GM12892 (cell line): Measurements from ENCODE around the gene TMEM179.

Experiments
- DNase-seq: peaks from one replicate; pipeline ENCODE4 v3.0.0; 2011; ENCODE audit not compliant: insufficient read length
- FAIRE-seq: peaks from 2 replicates; lab custom pipeline; 2011; peaks lifted over from hg19 to GRCh38; lab: Jason Lieb, UNC
- POLR2A ChIP-seq: IDR thresholded peaks from 2 replicates; pipeline ENCODE4 v1.6.1; 2011; ENCODE audit warnings: low read depth, low read length, control low read depth
- POLR2AphosphoS5 ChIP-seq: IDR thresholded peaks from 2 replicates; pipeline ENCODE4 v1.6.1; 2011; ENCODE audit warnings: low read depth, low read length, control low read depth
- TAF1 ChIP-seq: IDR thresholded peaks from 2 replicates; pipeline ENCODE4 v1.6.1; 2011; ENCODE audit warnings: low read depth, mild to moderate bottlenecking, control low read depth, low read length, borderline replicate concordance

The TMEM179 gene

GRCh38 chr14:104547310-104547997 lies 57.1 kb downstream of the TMEM179 start:
- DNase-seq: no peak
- TF ChIP-seq TAF1: no peak
- no peak for TF ChIP-seq POLR2A
- TF ChIP-seq POLR2AphosphoS5: no peak
- FAIRE-seq: no peak

GRCh38 chr14:104546591-104547309 lies 57.8 kb downstream of the TMEM179 start:
- TF ChIP-seq POLR2A (no peak), POLR2AphosphoS5 (no peak), TAF1 (no peak)
- DNase-seq (no peak), FAIRE-seq (no peak)

- FAIRE-seq (no peak), DNase-seq (no peak)
Measured at GRCh38 chr14:104545942-104546501, 58.5 kb downstream of the TMEM179 start.

GRCh38 chr14:104545151-104545941 lies 59.2 kb downstream of the TMEM179 start:
- DNase-seq (no peak), FAIRE-seq (no peak)
- TF ChIP-seq POLR2A (no peak), TAF1 (no peak), POLR2AphosphoS5 (no peak)

More at GRCh38 chr14:104545942-104546501, 58.5 kb downstream of the TMEM179 start:
- no peak for TF ChIP-seq POLR2AphosphoS5
- TF ChIP-seq TAF1: no peak
- no peak for TF ChIP-seq POLR2A

GRCh38 chr14:104544362-104544961 lies 60.1 kb downstream of the TMEM179 start:
- DNase-seq (no peak), FAIRE-seq (no peak)
- TF ChIP-seq POLR2A (no peak), TAF1 (no peak), POLR2AphosphoS5 (no peak)

- DNase-seq: no peak
- TF ChIP-seq TAF1 (no peak), POLR2AphosphoS5 (no peak), POLR2A (no peak)
- no peak for FAIRE-seq
Measured at GRCh38 chr14:104542871-104543830, 61.4 kb downstream of the TMEM179 start.

GRCh38 chr14:104541905-104542465 lies 62.6 kb downstream of the TMEM179 start:
- TF ChIP-seq TAF1 (no peak), POLR2A (no peak), POLR2AphosphoS5 (no peak)
- FAIRE-seq (no peak), DNase-seq (no peak)
